H1 (cell line): Measurements from ENCODE around the gene MAD2L2. TPM values are rescaled to one million over a fixed set of nuclear protein-coding genes. Genes with fewer than 3 reads are reported as not detected.
A peak's percentile ranks its signal among the peaks of the same experiment; 100 is the strongest.

ENCODE experiments used
- ATF2 ChIP-seq: IDR thresholded peaks from 2 replicates; pipeline ENCODE4 v1.6.1; 2012; ENCODE audit warnings: low read length, inconsistent platforms
- CHD1 ChIP-seq: IDR thresholded peaks from 2 replicates; pipeline ENCODE4 v1.6.1; 2012; ENCODE audit warnings: low read depth, low read length, improper control_type of control experiment
- CREB1 ChIP-seq: IDR thresholded peaks from 2 replicates; pipeline ENCODE4 v1.6.1; 2012; ENCODE audit warnings: inconsistent platforms
- CTCF ChIP-seq, 3 experiments: IDR thresholded peaks; 1 replicate in 2 of 3; 2 replicates in 1 of 3; pipeline versions ENCODE4 v1.5.1 to v1.6.1; 2011; ENCODE audit warnings: low read length in 3 of 3, mild to moderate bottlenecking in 3 of 3, inconsistent platforms in 2 of 3, low read depth in 1 of 3, moderate library complexity in 1 of 3; ENCODE audit not compliant: insufficient read depth in 1 of 3; ENCODE audit errors: control extremely low read depth in 1 of 3
- E2F6 ChIP-seq: IDR thresholded peaks from 2 replicates; pipeline ENCODE4 v1.6.1; 2012; ENCODE audit warnings: inconsistent platforms
- EP300 ChIP-seq, 2 experiments: IDR thresholded peaks; 1 replicate in 1 of 2; 2 replicates in 1 of 2; pipeline ENCODE4 v1.6.1; 2011 to 2012; ENCODE audit warnings: low read depth in 2 of 2, low read length in 2 of 2, mild to moderate bottlenecking in 2 of 2, borderline replicate concordance in 1 of 2, inconsistent platforms in 1 of 2, moderate library complexity in 1 of 2
- EZH2 ChIP-seq: fragments of 200-600 bp; sonication (generic); IDR thresholded peaks from 2 replicates; pipeline ENCODE4 v1.7.1; 2012; ENCODE audit warnings: low read depth, mild to moderate bottlenecking, moderate library complexity, low read length, inconsistent platforms; ENCODE audit not compliant: severe bottlenecking
- KDM5A ChIP-seq: fragments of 200-600 bp; IDR thresholded peaks from 2 replicates; pipeline ENCODE4 v1.7.1; 2012; ENCODE audit warnings: mild to moderate bottlenecking, low read length, inconsistent platforms, mixed read lengths
- MAFK ChIP-seq: IDR thresholded peaks from 2 replicates; pipeline ENCODE4 v1.6.1; 2012; ENCODE audit warnings: low read depth, mild to moderate bottlenecking, improper control_type of control experiment, low read length
- MAX ChIP-seq: IDR thresholded peaks from 2 replicates; pipeline ENCODE4 v1.6.1; 2012; ENCODE audit warnings: inconsistent platforms
- NANOG ChIP-seq: IDR thresholded peaks from 2 replicates; pipeline ENCODE4 v1.6.1; 2011; ENCODE audit warnings: low read length, low read depth, mild to moderate bottlenecking, inconsistent platforms; ENCODE audit not compliant: insufficient read depth, poor library complexity, severe bottlenecking
- NRF1 ChIP-seq: IDR thresholded peaks from 2 replicates; pipeline ENCODE4 v1.6.1; 2011; ENCODE audit warnings: mild to moderate bottlenecking, low read depth, low read length, improper control_type of control experiment
- PHF8 ChIP-seq: fragments of 200-600 bp; sonication (generic); conservative IDR thresholded peaks from 2 replicates; pipeline ENCODE4 v1.7.1; 2012; ENCODE audit warnings: low read depth, mild to moderate bottlenecking, inconsistent platforms, low read length, moderate library complexity
- POU5F1 ChIP-seq: IDR thresholded peaks from 2 replicates; pipeline ENCODE4 v1.6.1; 2011; ENCODE audit warnings: low read depth, mild to moderate bottlenecking, low read length, moderate library complexity
- RAD21 ChIP-seq, 2 experiments: IDR thresholded peaks in 1 of 2; conservative IDR thresholded peaks in 1 of 2; 2 replicates each; pipeline ENCODE4 v1.6.1; 2011; ENCODE audit warnings: low read depth in 2 of 2, low read length in 2 of 2, improper control_type of control experiment in 1 of 2, inconsistent platforms in 1 of 2, mild to moderate bottlenecking in 1 of 2, moderate library complexity in 1 of 2
- RXRA ChIP-seq: IDR thresholded peaks from 2 replicates; pipeline ENCODE4 v1.6.1; 2011; ENCODE audit warnings: low read depth, mild to moderate bottlenecking, low read length, moderate library complexity; ENCODE audit not compliant: insufficient read depth
- TEAD4 ChIP-seq: IDR thresholded peaks from 2 replicates; pipeline ENCODE4 v1.6.1; 2012; ENCODE audit warnings: low read depth, low read length, inconsistent platforms, mixed read lengths
- YY1 ChIP-seq: IDR thresholded peaks from 2 replicates; pipeline ENCODE4 v1.6.1; 2011; ENCODE audit warnings: low read depth, mild to moderate bottlenecking, low read length
- polyA plus RNA-seq, 7 experiments: library from polyadenylated mRNA; depleted of rRNA in 3 of 7; stranded (reverse) in 5 of 7; unstranded in 2 of 7; fragments of >200 nt in 5 of 7; fragments of 200-250 nt in 2 of 7; gene quantifications; 1 replicate in 5 of 7; 2 replicates in 1 of 7; 4 replicates in 1 of 7; pipeline versions ENCODE4 v1.2.1 to v1.2.3, GENCODE V29; 2011 to 2013; ENCODE audit warnings: missing spikeins in 2 of 7, mixed read lengths in 2 of 7
- total RNA-seq: library from RNA; stranded (reverse); fragmentation: NEBNext Ultra II Directional; extraction: Animal tissue kit (Norgen Biotek cat#: 25700); gene quantifications from 2 replicates; pipeline ENCODE4 v1.2.1, GENCODE V29; 2021

Gene MAD2L2
- total and polyA plus RNA-seq, 2 of the 8 experiments (the other 6 are each of a cell fraction or from before 2014, with no cell fraction given), result 310 to 469 TPM

- TF ChIP-seq MAX (peak; percentile 69), MAFK (no peak), YY1 (no peak), CTCF (IDR thresholded peaks at IDR 0.05; ENCODE audit: control extremely low read depth in 1 of 3, insufficient read depth in 1 of 3, low read depth in 1 of 3, low read length in 3 of 3) (peak; percentile 78 to 92 (median 84)), NRF1 (no peak), POU5F1 (no peak), CREB1 (no peak), EZH2 (no peak), ATF2 (no peak), KDM5A (no peak; the same call in 1 of the 2 replicates), NANOG (no peak), PHF8 (no peak), TEAD4 (no peak), EP300 (IDR thresholded peaks at IDR 0.05; ENCODE audit: borderline replicate concordance in 1 of 2, low read depth in 2 of 2, low read length in 2 of 2) (no peak), CHD1 (no peak), RXRA (no peak), RAD21 (IDR thresholded peaks at IDR 0.05 in 1 of 2, conservative IDR thresholded peaks at IDR 0.05 in 1 of 2; ENCODE audit: low read depth in 2 of 2, low read length in 2 of 2) (peak; percentile 90 to 91), E2F6 (0 out of 2 replicates have a peak, but pooled peaks have one; percentile 48)
Measured at GRCh38 chr1:11719313-11720032, 38.5 kb upstream of the MAD2L2 start (continued).
